WTC11 (cell line): ENCODE results near the gene RITA1.
A peak's percentile ranks its signal among the peaks of the same experiment; 100 is the strongest.

Experiments
- RELA ChIP-seq: sonication (generic); formaldehyde crosslinking; IDR thresholded peaks from 2 replicates; pipeline ENCODE4 v1.8.1; 2022; ENCODE audit warnings: missing genetic modification reagents, mild to moderate bottlenecking, borderline replicate concordance
- ZNF121 ChIP-seq: sonication (generic); formaldehyde crosslinking; IDR thresholded peaks from 2 replicates; pipeline ENCODE4 v1.8.0; 2023; ENCODE audit warnings: missing genetic modification reagents
- ZNF317 ChIP-seq: sonication (generic); formaldehyde crosslinking; IDR thresholded peaks from 2 replicates; pipeline ENCODE4 v1.8.1; 2023; ENCODE audit warnings: low read depth, mild to moderate bottlenecking, moderate library complexity, missing genetic modification reagents, borderline replicate concordance
- TF ChIP-seq, protein P1 (sequence below): fragments of 250-450 bp; sonication (Bioruptor Pico); IDR thresholded peaks from 2 replicates; pipeline ENCODE4 v1.9.0; 2021; ENCODE audit warnings: mild to moderate bottlenecking
- TF ChIP-seq, protein P2 (sequence below): fragments of 200-600 bp; IDR thresholded peaks from 2 replicates; pipeline ENCODE4 v1.8.0; 2022; ENCODE audit warnings: antibody characterized with exemption

DNA sequence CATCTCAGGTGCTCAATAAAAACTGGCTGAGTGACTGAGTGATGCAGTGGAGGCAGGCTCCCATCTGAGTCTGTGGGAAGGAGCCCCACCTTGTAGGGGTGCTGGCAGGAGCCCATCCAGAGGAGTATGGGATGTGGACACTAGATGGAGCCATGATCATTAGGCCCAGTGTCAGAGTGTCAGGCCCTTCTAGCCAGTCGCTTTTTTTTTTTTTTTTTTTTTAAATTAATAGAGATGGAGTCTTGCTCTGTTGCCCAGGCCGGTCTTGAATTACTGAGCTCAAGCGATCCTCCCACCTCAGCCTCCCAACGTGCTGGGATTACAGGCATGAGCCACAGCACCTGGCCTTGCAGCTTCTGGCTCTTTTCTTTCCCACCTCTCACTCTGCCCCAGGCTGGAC, 11.5 kb downstream of the RITA1 start:
- TF ChIP-seq, protein P1, sequence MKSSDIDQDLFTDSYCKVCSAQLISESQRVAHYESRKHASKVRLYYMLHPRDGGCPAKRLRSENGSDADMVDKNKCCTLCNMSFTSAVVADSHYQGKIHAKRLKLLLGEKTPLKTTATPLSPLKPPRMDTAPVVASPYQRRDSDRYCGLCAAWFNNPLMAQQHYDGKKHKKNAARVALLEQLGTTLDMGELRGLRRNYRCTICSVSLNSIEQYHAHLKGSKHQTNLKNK: no peak
- TF ChIP-seq, protein P2, sequence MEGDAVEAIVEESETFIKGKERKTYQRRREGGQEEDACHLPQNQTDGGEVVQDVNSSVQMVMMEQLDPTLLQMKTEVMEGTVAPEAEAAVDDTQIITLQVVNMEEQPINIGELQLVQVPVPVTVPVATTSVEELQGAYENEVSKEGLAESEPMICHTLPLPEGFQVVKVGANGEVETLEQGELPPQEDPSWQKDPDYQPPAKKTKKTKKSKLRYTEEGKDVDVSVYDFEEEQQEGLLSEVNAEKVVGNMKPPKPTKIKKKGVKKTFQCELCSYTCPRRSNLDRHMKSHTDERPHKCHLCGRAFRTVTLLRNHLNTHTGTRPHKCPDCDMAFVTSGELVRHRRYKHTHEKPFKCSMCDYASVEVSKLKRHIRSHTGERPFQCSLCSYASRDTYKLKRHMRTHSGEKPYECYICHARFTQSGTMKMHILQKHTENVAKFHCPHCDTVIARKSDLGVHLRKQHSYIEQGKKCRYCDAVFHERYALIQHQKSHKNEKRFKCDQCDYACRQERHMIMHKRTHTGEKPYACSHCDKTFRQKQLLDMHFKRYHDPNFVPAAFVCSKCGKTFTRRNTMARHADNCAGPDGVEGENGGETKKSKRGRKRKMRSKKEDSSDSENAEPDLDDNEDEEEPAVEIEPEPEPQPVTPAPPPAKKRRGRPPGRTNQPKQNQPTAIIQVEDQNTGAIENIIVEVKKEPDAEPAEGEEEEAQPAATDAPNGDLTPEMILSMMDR: no peak
- TF ChIP-seq ZNF317 (CRISPR knock-in tag) (no peak), ZNF121 (peak; percentile 91), RELA (CRISPR knock-in tag) (no peak)
